GM12878 (cell line): Measurements from ENCODE around the gene KDM8.

ENCODE experiments used
- E2F8 ChIP-seq: fragments of 450-650 bp; IDR thresholded peaks from 2 replicates; pipeline ENCODE4 v1.6.1; 2018; ENCODE audit warnings: mild to moderate bottlenecking, low read depth, moderate library complexity; ENCODE audit not compliant: partially characterized antibody
- E4F1 ChIP-seq: fragments of 450-650 bp; IDR thresholded peaks from 2 replicates; pipeline ENCODE4 v1.6.1; 2018; ENCODE audit warnings: borderline replicate concordance, mild to moderate bottlenecking; ENCODE audit not compliant: partially characterized antibody
- TF ChIP-seq, protein P1 (sequence below), 3 experiments: IDR thresholded peaks in 2 of 3; conservative IDR thresholded peaks in 1 of 3; 2 replicates each; pipeline ENCODE4 v1.5.1; 2011; ENCODE audit warnings: low read depth in 3 of 3, low read length in 3 of 3, mild to moderate bottlenecking in 3 of 3, control low read depth in 2 of 3, moderate library complexity in 2 of 3, inconsistent platforms in 1 of 3, mixed read lengths in 1 of 3; ENCODE audit not compliant: control insufficient read depth in 2 of 3, insufficient read depth in 1 of 3; ENCODE audit errors: extremely low read depth in 1 of 3
- TF ChIP-seq, protein P2 (sequence below): IDR thresholded peaks from 2 replicates; pipeline ENCODE4 v1.6.1; 2011; ENCODE audit warnings: low read depth, low read length, improper control_type of control experiment, borderline replicate concordance

DNA sequence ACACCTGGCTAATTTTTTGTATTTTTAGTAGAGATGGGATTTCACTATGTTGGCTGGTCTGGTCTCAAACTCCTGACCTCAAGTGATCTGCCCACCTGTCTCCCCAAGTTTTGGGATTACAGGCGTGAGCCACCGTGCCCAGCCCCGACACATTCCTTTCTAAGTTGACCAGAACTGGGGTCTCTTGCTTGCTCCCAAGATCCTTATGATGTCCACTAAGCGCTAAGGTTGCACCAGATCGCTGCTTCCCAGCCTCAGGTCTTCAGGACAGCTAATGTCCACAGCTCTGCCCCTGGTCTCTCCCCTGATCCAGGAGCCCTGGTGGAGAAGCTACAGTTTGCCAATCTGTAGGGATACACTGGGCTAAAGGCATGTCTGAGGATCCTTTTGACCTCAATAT is 35.7 kb downstream of the KDM8 start:
- TF ChIP-seq, protein P1, sequence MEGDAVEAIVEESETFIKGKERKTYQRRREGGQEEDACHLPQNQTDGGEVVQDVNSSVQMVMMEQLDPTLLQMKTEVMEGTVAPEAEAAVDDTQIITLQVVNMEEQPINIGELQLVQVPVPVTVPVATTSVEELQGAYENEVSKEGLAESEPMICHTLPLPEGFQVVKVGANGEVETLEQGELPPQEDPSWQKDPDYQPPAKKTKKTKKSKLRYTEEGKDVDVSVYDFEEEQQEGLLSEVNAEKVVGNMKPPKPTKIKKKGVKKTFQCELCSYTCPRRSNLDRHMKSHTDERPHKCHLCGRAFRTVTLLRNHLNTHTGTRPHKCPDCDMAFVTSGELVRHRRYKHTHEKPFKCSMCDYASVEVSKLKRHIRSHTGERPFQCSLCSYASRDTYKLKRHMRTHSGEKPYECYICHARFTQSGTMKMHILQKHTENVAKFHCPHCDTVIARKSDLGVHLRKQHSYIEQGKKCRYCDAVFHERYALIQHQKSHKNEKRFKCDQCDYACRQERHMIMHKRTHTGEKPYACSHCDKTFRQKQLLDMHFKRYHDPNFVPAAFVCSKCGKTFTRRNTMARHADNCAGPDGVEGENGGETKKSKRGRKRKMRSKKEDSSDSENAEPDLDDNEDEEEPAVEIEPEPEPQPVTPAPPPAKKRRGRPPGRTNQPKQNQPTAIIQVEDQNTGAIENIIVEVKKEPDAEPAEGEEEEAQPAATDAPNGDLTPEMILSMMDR (IDR thresholded peaks at IDR 0.05 in 2 of 3, conservative IDR thresholded peaks at IDR 0.05 in 1 of 3; ENCODE audit: control insufficient read depth in 2 of 3, extremely low read depth in 1 of 3, insufficient read depth in 1 of 3, low read depth in 3 of 3, low read length in 3 of 3) = no peak
- TF ChIP-seq E4F1 (no peak), E2F8 (no peak)
- TF ChIP-seq, protein P2, sequence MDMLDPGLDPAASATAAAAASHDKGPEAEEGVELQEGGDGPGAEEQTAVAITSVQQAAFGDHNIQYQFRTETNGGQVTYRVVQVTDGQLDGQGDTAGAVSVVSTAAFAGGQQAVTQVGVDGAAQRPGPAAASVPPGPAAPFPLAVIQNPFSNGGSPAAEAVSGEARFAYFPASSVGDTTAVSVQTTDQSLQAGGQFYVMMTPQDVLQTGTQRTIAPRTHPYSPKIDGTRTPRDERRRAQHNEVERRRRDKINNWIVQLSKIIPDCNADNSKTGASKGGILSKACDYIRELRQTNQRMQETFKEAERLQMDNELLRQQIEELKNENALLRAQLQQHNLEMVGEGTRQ = no peak
